GM18868 (cell line): Measurements from ENCODE around the gene TNIP2.
"Not testable (repeated sequence)": the region's sequence is repeated elsewhere in the genome, so short reads cannot be mapped to it uniquely, and the experiment has no call there.

Source experiments
- ATAC-seq: cut with Tn5 transposase; IDR thresholded peaks from one replicate; pipeline ENCODE4 v1.9.1; 2021; ENCODE audit warnings: mild to moderate bottlenecking, moderate library complexity; ENCODE audit not compliant: unreplicated experiment

Gene TNIP2

GRCh38 chr4:2771264-2771663 lies 15.1 kb upstream of the TNIP2 start:
- ATAC-seq: no peak

- no peak for ATAC-seq
Observed at GRCh38 chr4:2768921-2769336, 12.8 kb upstream of the TNIP2 start.

GRCh38 chr4:2768124-2768523 lies 12.0 kb upstream of the TNIP2 start:
- no peak for ATAC-seq

GRCh38 chr4:2767705-2768074 lies 11.6 kb upstream of the TNIP2 start:
- ATAC-seq: no peak

GRCh38 chr4:2767046-2767704 lies 11.0 kb upstream of the TNIP2 start:
- ATAC-seq: no peak

- ATAC-seq: no peak
Observed at GRCh38 chr4:2765832-2766526, 9.8 kb upstream of the TNIP2 start.

GRCh38 chr4:2763511-2763967 lies 7.4 kb upstream of the TNIP2 start:
- no peak for ATAC-seq

GRCh38 chr4:2762486-2763370 lies 6.6 kb upstream of the TNIP2 start:
- ATAC-seq: not testable (repeated sequence)

GRCh38 chr4:2762048-2762447 lies 5.9 kb upstream of the TNIP2 start:
- no peak for ATAC-seq

- ATAC-seq: no peak
Observed at GRCh38 chr4:2761035-2761923, 5.1 kb upstream of the TNIP2 start.

- no peak for ATAC-seq
Observed at GRCh38 chr4:2757426-2757825, 1.3 kb upstream of the TNIP2 start.

- ATAC-seq: no peak
Observed at GRCh38 chr4:2756691-2757350, 685 bp upstream of the TNIP2 start.

- ATAC-seq: no peak
Observed at GRCh38 chr4:2754848-2755819, 1.0 kb downstream of the TNIP2 start.

GRCh38 chr4:2753436-2753835 lies 2.7 kb downstream of the TNIP2 start:
- no peak for ATAC-seq

- ATAC-seq: no peak
Observed at GRCh38 chr4:2750719-2751605, 5.2 kb downstream of the TNIP2 start.

GRCh38 chr4:2746891-2747695 lies 9.0 kb downstream of the TNIP2 start:
- no peak for ATAC-seq
